ENCODE data around the gene GLRX. TPM values are rescaled to one million over a fixed set of nuclear protein-coding genes. Genes with fewer than 3 reads are reported as not detected.

The GLRX gene
- total and polyA plus RNA-seq, 2 of the 4 experiments (the other 2 are of a cell fraction): 142 to 193 TPM

DNA sequence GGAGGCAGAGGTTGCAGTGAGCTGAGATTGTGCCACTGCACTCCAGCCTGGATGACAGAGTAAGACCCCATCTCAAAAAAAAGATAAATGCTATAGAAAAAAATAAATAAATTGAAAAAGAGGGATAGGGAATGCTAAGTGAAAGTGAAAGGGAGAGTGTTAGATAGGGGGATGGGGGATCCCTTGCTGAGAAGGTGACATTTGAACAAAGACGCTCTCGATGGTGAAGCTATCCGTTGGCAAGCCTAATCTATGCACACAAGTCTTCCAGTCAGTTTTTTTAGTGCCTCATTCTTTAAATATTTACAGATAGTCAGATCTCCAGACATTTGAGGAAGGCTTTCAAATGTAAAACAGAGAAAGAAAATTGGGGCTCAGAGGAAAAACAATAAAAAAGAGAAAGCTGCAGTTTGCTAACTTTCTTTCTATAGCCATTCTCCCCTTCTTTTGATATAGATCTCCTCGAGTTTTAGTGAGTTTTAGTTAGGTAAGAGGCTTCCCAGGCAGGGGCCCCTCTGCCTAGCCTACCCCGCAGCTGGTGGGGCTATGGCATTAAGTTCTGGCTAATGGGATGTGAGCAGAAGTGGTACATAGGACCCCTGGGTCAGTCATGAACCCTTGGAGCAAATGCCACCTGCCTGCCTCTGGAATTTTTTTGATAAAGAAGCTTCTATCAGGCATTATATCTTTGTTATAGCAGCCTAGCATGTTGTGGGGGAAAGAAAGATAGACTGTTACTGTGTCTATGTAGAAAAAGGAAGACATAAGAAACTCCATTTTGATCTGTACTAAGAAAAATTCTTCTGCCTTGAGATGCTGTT is 12.0 kb downstream of the GLRX start:
- no CpG with 5 or more reads among the region's 5 CpGs for WGBS, 2 experiments (ENCODE audit: extremely low coverage in 2 of 2, insufficient read length in 1 of 2)
- TF ChIP-seq MAFK (IDR thresholded peaks at IDR 0.05; ENCODE audit: low read depth, low read length): no peak
- TF ChIP-seq CHD1 (IDR thresholded peaks at IDR 0.05; ENCODE audit: low read depth, low read length): no peak
- TF ChIP-seq, protein P1, sequence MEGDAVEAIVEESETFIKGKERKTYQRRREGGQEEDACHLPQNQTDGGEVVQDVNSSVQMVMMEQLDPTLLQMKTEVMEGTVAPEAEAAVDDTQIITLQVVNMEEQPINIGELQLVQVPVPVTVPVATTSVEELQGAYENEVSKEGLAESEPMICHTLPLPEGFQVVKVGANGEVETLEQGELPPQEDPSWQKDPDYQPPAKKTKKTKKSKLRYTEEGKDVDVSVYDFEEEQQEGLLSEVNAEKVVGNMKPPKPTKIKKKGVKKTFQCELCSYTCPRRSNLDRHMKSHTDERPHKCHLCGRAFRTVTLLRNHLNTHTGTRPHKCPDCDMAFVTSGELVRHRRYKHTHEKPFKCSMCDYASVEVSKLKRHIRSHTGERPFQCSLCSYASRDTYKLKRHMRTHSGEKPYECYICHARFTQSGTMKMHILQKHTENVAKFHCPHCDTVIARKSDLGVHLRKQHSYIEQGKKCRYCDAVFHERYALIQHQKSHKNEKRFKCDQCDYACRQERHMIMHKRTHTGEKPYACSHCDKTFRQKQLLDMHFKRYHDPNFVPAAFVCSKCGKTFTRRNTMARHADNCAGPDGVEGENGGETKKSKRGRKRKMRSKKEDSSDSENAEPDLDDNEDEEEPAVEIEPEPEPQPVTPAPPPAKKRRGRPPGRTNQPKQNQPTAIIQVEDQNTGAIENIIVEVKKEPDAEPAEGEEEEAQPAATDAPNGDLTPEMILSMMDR (conservative IDR thresholded peaks at IDR 0.05; ENCODE audit: low read depth, low read length): no peak
- no peak for TF ChIP-seq MXI1 (IDR thresholded peaks at IDR 0.05; ENCODE audit: borderline replicate concordance, low read depth, low read length)
- TF ChIP-seq MAZ (IDR thresholded peaks at IDR 0.05; ENCODE audit: borderline replicate concordance, low read depth, low read length): no peak
- TF ChIP-seq SMC3 (IDR thresholded peaks at IDR 0.05; ENCODE audit: low read depth, low read length): no peak
- TF ChIP-seq, protein P2, sequence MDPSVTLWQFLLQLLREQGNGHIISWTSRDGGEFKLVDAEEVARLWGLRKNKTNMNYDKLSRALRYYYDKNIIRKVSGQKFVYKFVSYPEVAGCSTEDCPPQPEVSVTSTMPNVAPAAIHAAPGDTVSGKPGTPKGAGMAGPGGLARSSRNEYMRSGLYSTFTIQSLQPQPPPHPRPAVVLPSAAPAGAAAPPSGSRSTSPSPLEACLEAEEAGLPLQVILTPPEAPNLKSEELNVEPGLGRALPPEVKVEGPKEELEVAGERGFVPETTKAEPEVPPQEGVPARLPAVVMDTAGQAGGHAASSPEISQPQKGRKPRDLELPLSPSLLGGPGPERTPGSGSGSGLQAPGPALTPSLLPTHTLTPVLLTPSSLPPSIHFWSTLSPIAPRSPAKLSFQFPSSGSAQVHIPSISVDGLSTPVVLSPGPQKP (IDR thresholded peaks at IDR 0.05; ENCODE audit: borderline replicate concordance, low read depth, low read length): no peak
- no peak for TF ChIP-seq CEBPB (IDR thresholded peaks at IDR 0.05; ENCODE audit: low read depth, low read length)
- no peak for TF ChIP-seq FOS (IDR thresholded peaks at IDR 0.05; ENCODE audit: low read depth, low read length)
- TF ChIP-seq RAD21 (IDR thresholded peaks at IDR 0.05; ENCODE audit: low read length): no peak
- TF ChIP-seq, protein P3, sequence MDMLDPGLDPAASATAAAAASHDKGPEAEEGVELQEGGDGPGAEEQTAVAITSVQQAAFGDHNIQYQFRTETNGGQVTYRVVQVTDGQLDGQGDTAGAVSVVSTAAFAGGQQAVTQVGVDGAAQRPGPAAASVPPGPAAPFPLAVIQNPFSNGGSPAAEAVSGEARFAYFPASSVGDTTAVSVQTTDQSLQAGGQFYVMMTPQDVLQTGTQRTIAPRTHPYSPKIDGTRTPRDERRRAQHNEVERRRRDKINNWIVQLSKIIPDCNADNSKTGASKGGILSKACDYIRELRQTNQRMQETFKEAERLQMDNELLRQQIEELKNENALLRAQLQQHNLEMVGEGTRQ (IDR thresholded peaks at IDR 0.05; ENCODE audit: low read depth, low read length): no peak
- TF ChIP-seq RCOR1 (IDR thresholded peaks at IDR 0.05; ENCODE audit: insufficient replicate concordance, low read length): no peak
- no peak for TF ChIP-seq RFX5 (IDR thresholded peaks at IDR 0.05; ENCODE audit: low read depth, low read length)
- TF ChIP-seq POLR2A (IDR thresholded peaks at IDR 0.05; ENCODE audit: low read depth, low read length): no peak

More for the DNA sequence above, 12.0 kb downstream of the GLRX start:
- Histone ChIP-seq H2AFZ (replicated peaks; ENCODE audit: low read length, poor library complexity) (peak overlapping the region; percentile 25), H2BK15ac (ENCODE audit: low read depth, low read length) (no peak overlapping the region; the same call in 2 of the 3 replicates), H3K27ac (ENCODE audit: insufficient read depth, low read length) (peak overlapping the region; percentile 87), H2BK20ac (ENCODE audit: low read depth, low read length) (peak overlapping the region; percentile 24; the same call in 1 of the 2 replicates), H2AK5ac (ENCODE audit: low read depth, low read length) (peak overlapping the region; percentile 51), H4K5ac (ENCODE audit: low read depth, low read length) (no peak overlapping the region; the same call in 1 of the 2 replicates), H3K79me1 (ENCODE audit: low read depth in 1 of 2, low read length in 2 of 2) (peaks cover 8 to 31% of the 10 kb centered on the region in 2 experiments; a peak in 3 of 4 replicates), H3K9ac (ENCODE audit: low read depth, low read length) (peak overlapping the region; percentile 57), H3K4ac (ENCODE audit: low read depth, low read length) (peak overlapping the region; percentile 71), H4K91ac (ENCODE audit: insufficient read depth, low read depth, low read length) (no peak overlapping the region; the same call in 1 of the 2 replicates), H3K9me3 (ENCODE audit: control insufficient read depth, insufficient read depth, low read length) (no peaks in the 10 kb centered on the region), H3K23ac (ENCODE audit: low read depth, low read length) (0 out of 2 replicates have a peak overlapping the region, but pooled peaks have one; percentile 26), H3K14ac (replicated peaks; ENCODE audit: low read depth, low read length) (peak overlapping the region; percentile 37), H2AK9ac (replicated peaks; ENCODE audit: low read depth, low read length, poor library complexity) (peak overlapping the region; percentile 81), H4K8ac (ENCODE audit: low read depth in 2 of 2, low read length in 2 of 2) (peak overlapping the region in 1 of 2 experiments; percentile 13; a peak in 1 of 4 replicates), H3K4me3 (ENCODE audit: insufficient read depth, low read depth, low read length) (no peak overlapping the region), H3K56ac (ENCODE audit: extremely low read depth, insufficient read depth, low read length) (no peak overlapping the region), H4K20me1 (ENCODE audit: insufficient read depth, low read length) (no peaks in the 10 kb centered on the region; the same call in 1 of the 2 replicates), H2BK120ac (ENCODE audit: low read depth, low read length) (no peak overlapping the region), H3K4me2 (ENCODE audit: low read depth, low read length) (peak overlapping the region; percentile 44), H3K4me1 (ENCODE audit: control insufficient read depth, insufficient read depth, low read length) (peaks cover 16% of the 10 kb centered on the region), H3K27me3 (ENCODE audit: control insufficient read depth, insufficient read depth, low read length) (no peaks in the 10 kb centered on the region), H3K36me3 (ENCODE audit: control insufficient read depth, insufficient read depth, low read length) (peaks cover 14% of the 10 kb centered on the region), H3K18ac (ENCODE audit: low read depth, low read length) (peak overlapping the region; percentile 57), H3K9me1 (ENCODE audit: insufficient read depth, low read length) (peaks cover 13% of the 10 kb centered on the region; the same call in 1 of the 2 replicates), H2BK5ac (ENCODE audit: low read depth, low read length, poor library complexity, severe bottlenecking) (peak overlapping the region; percentile 73)
- ATAC-seq (ENCODE audit: low read depth) (peak; percentile 9; the same call in 1 of the 2 replicates), DNase-seq (peak; percentile 37)
- no TSS peak for BruUV-seq (replicated peaks)
- intact Hi-C loops (cut with micrococcal nuclease) (no loop called here), dilution Hi-C loops (cut with HindIII; ENCODE audit: low sequenced_read_pairs, unreplicated experiment) (no loop called here), in situ Hi-C loops (cut with MboI; ENCODE audit: low sequenced_read_pairs) (no loop called here)
- CTCF ChIA-PET: interaction anchor here (0.6 kb wide), 1 partner anchor 19 kb away, joined by 4 read pairs; no protein-coding TSS in a partner anchor
- POLR2A ChIA-PET (ENCODE audit: unreplicated experiment): no interaction called here
